Measurements from ENCODE around the gene STEAP1B.

Gene STEAP1B

DNA sequence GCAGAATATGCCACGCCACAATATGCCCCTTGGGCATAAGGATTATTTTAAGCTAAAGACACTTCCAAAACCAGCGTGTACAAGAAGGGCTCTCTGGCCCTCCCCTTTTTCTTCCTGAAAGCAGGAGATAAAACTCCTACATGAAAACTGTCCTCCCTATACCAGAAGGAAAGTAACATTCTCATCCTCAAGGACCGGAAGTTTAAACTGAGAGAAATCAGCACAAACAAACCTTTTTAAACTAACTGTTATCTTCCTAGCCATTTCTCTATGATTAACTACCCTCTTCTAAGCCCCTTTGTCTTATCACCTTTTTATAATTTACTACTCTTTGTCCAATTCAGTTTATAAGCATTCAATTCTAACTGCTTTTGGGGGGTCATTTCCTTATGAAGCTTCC is 126.6 kb downstream of the STEAP1B start:
- H3K36me3 ChIP-seq (ENCODE audit: insufficient read depth, low read length) = no peaks in the 10 kb centered on the region
- H3K27me3 ChIP-seq (ENCODE audit: control insufficient read depth, insufficient read depth, low read length) = no peaks in the 10 kb centered on the region
- no peak overlapping the region for H3K4me3 ChIP-seq (ENCODE audit: low read length)
- no peaks in the 10 kb centered on the region for H3K9me3 ChIP-seq (replicated peaks; ENCODE audit: low read length)
- no peak overlapping the region for H3K4me2 ChIP-seq (ENCODE audit: low read length)
- H3K9ac ChIP-seq (ENCODE audit: low read depth, low read length) = no peak overlapping the region
- no peaks in the 10 kb centered on the region for H3K4me1 ChIP-seq (ENCODE audit: control insufficient read depth, insufficient read depth, low read length)

DNA sequence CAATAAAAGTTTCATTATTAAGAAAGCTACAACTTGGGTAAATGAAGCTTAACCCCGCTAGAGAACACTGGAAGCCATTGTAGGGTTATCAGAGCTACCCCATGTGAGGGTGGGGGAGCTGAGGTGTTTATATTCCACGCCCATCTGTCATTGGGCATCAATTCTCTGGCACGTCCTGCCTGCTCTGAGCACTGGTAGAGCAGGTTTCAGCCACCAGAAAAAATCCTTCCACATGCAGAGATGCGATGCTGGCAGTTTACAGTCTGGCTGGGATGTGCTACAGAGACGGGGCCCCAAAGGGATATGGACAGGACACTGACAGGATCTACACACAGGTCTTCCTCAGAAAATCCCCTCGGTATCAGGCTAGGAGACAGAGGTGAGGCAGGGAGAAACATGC is 127.1 kb downstream of the STEAP1B start:
- H3K27me3 ChIP-seq (ENCODE audit: control insufficient read depth, insufficient read depth, low read length) = no peaks in the 10 kb centered on the region
- H3K4me3 ChIP-seq (ENCODE audit: low read length) = no peak overlapping the region
- no peaks in the 10 kb centered on the region for H3K36me3 ChIP-seq (ENCODE audit: insufficient read depth, low read length)
- no peaks in the 10 kb centered on the region for H3K9me3 ChIP-seq (replicated peaks; ENCODE audit: low read length)
- no peaks in the 10 kb centered on the region for H3K4me1 ChIP-seq (ENCODE audit: control insufficient read depth, insufficient read depth, low read length)
- H3K4me2 ChIP-seq (ENCODE audit: low read length) = no peak overlapping the region
- H3K9ac ChIP-seq (ENCODE audit: low read depth, low read length) = no peak overlapping the region

DNA sequence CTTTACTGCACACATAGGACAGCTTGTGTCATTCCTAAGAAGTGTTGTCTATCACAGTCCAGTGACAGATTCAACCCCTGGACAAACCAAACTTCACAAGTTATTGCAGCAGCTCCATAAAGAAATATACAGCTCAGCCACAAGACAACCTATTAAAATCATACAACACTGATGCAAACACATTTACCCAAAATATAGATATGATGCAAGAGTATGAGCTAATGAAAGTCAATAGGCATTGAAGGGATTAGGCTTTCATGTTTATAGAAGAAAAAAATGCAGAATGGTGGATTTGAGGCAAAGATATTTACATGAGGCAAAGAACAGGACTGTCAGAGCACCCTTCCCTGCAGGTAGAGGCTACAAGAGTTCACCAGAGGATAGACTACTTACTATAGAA is 128.1 kb downstream of the STEAP1B start:
- no peaks in the 10 kb centered on the region for H3K27me3 ChIP-seq (ENCODE audit: control insufficient read depth, insufficient read depth, low read length)
- no peak overlapping the region for H3K4me3 ChIP-seq (ENCODE audit: low read length)
- H3K36me3 ChIP-seq (ENCODE audit: insufficient read depth, low read length) = no peaks in the 10 kb centered on the region
- H3K9ac ChIP-seq (ENCODE audit: low read depth, low read length) = no peak overlapping the region
- no peaks in the 10 kb centered on the region for H3K9me3 ChIP-seq (replicated peaks; ENCODE audit: low read length)
- no peaks in the 10 kb centered on the region for H3K4me1 ChIP-seq (ENCODE audit: control insufficient read depth, insufficient read depth, low read length)
- no peak overlapping the region for H3K4me2 ChIP-seq (ENCODE audit: low read length)

Data from skeletal muscle satellite cell (primary cell).